Skin epidermis (tissue), 12 donors: Measurements from ENCODE around the gene PPM1M.
A peak's percentile ranks its signal among the peaks of the same experiment; 100 is the strongest.

Experiments used
- H3K27ac ChIP-seq, 21 experiments: fragments of 200-600 bp; sonication (generic) in 11 of 21; one replicate each; pipeline ENCODE4 v1.5.0; 2020; ENCODE audit warnings: mild to moderate bottlenecking in 3 of 21, inconsistent platforms in 2 of 21, moderate library complexity in 2 of 21
- H3K4me3 ChIP-seq, 7 experiments: fragments of 200-600 bp; sonication (generic) in 2 of 7; one replicate each; pipeline ENCODE4 v1.5.0; 2020; ENCODE audit warnings: inconsistent platforms in 2 of 7, mild to moderate bottlenecking in 2 of 7, moderate library complexity in 1 of 7

PPM1M gene, protein sequence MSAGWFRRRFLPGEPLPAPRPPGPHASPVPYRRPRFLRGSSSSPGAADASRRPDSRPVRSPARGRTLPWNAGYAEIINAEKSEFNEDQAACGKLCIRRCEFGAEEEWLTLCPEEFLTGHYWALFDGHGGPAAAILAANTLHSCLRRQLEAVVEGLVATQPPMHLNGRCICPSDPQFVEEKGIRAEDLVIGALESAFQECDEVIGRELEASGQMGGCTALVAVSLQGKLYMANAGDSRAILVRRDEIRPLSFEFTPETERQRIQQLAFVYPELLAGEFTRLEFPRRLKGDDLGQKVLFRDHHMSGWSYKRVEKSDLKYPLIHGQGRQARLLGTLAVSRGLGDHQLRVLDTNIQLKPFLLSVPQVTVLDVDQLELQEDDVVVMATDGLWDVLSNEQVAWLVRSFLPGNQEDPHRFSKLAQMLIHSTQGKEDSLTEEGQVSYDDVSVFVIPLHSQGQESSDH

DNA sequence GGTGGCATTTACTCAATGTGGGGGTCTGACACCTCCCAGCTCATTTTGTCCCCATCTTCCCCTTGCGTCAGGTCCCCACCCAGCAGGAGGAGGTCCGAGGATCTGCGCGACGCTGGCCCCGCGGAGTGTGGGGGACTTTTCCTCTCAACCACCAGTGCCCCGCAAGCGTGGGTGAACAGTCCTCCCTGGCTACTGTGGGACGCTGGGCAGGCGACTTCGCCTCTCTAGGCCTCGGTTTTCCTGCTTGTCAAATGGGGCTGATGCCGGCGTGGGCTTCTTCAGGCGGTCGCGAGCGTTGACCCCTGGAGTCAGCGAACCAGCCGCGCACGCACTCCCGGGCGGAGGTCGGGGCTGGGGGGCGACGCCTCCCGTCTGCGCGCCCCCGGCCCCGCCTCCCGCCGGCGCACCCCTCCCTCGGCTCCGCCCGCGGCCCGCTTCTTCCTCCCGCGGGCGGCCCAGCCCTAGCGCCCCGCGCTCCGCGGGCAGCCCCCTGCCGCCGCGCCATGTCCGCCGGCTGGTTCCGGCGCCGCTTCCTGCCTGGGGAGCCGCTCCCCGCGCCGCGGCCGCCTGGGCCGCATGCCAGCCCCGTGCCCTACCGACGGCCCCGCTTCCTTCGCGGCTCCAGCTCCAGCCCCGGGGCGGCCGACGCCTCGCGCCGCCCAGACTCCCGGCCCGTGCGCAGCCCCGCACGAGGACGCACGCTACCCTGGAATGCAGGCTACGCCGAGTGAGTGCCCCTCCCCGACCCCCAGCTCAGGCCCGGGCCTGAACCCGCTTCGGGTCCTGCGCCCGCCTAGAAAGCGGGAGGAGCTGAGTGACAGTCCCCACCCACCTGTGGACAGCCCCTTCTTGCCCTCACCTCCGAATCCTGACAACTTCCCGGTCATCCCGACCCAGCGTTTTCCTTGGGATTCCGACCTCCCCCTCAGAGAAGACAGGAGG lies at the start of gene PPM1M:
Gene PPM1M, plus strand, starts transcription at position 438 of the 942 bp plus-strand sequence. Its CDS starts 66 bp downstream, at position 504.
- H3K4me3 ChIP-seq, result peak within 1 kb of the TSS; percentile 43 to 63 (median 46)
- H3K27ac ChIP-seq, result peak within 1 kb of the TSS; percentile 13 to 98 (median 89)

DNA sequence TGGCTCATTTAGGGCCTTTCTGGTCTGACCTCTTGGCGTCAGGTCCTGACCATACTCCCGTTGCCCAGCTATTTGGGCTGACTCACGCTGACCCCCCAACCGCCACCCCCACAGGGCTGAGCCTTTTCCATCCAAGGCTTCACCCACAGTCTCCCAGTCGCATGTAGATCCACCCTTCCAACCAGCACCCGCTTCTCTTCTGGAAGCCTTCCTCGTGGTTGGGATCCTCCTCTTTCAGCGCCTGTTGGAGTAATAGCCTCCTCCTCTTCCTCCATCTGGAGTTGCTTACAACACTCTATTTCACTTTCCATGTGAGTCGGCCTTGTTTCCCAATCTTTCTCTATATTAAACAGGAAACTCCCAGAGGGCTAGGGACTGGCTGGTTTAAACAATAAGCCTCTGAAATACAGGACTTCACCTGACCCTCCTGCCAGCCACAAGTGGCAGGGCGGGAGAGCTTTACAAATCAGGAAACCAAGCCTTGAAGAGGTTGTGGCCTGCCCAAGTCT lies 49.7 kb upstream of the PPM1M start:
- Histone ChIP-seq H3K4me3 (no peak overlapping the region), H3K27ac (peak overlapping the region in 18 of 21 experiments; percentile 46 to 97 (median 92))

DNA sequence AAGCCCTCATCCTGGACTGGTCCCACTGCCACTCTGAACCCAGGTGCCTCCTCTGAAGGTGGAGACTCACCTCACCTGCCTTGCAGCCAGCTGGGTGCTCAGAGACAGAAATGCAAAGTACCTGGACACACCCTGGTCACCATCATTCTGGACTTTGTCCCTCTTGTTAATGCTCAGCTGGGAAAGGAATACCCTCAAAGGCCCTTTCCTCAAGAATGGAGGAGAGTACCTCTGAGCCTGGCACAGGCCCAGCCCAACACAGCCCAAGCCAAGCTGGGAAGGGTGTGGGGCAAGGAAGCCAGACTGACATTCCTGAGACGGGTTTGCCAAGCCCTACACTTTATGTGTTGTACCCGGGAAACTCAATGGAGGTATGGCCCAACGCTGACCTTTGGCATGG lies 48.6 kb upstream of the PPM1M start:
- peak overlapping the region in 18 of 21 experiments; percentile 60 to 97 (median 92) for H3K27ac ChIP-seq
- no peak overlapping the region for H3K4me3 ChIP-seq

DNA sequence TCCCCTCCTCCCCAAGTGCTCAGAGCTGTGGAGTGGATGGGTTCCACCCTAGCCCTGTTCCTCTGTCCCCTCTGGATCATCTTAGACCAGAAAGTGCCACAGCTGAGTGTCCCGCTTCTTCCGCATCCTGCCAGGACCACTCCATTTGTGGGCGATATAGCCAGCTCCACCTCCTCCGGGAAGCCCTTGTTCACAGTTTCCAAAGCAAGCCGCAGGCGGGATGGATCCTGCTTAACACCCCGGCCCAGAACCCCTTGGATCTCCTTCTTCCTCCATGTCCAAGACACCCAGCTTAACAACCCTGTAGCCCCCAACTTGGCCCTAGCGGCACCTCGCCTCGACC lies 48.1 kb upstream of the PPM1M start:
- H3K4me3 ChIP-seq, result peak overlapping the region; percentile 57 to 94 (median 71)

DNA sequence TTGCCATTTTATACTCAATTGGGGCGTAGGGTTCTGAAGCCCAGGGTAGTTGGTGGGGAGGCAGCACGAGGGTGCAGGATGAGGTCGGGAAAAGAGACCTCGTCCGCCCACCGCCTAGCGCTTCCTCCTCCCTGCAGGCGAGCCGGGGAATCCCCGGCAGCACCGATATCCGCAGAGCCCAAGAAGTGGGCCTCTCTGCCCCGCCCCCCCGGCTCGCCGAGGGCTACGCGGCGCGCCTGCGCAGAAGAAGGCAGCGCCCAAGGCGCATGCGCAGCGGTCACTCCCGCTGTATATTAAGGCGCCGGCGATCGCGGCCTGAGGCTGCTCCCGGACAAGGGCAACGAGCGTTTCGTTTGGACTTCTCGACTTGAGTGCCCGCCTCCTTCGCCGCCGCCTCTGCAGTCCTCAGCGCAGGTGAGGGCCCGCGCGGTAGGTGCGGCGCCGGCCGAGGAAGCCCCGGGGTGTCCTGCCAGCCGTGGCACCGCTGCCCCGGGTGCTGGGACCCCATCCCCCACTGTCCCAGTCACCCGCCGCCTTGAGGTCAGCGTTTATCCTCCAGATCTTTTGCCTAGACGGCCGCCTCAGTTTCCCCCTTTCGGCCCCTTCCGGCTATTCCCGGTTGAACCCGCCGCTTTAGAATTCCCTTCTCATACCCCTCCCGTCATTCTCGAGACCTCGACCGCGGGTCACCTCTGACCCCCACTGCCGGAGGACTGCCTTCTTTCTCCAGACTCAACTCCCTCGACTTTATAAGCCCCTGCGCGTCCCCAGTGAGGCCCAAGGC lies 47.5 kb upstream of the PPM1M start, which contains the start of gene ALAS1:
Gene ALAS1, plus strand, starts transcription at position 319 of the 784 bp plus-strand sequence. CDS start 1,082 bp downstream, outside the sequence.
- Histone ChIP-seq H3K4me3 (peak within 1 kb of the TSS; percentile 57 to 94 (median 71)), H3K27ac (peak within 1 kb of the TSS; percentile 67 to 97 (median 91))

More for the DNA sequence above, 48.1 kb upstream of the PPM1M start:
- peak overlapping the region in 19 of 21 experiments; percentile 67 to 97 (median 92) for H3K27ac ChIP-seq

DNA sequence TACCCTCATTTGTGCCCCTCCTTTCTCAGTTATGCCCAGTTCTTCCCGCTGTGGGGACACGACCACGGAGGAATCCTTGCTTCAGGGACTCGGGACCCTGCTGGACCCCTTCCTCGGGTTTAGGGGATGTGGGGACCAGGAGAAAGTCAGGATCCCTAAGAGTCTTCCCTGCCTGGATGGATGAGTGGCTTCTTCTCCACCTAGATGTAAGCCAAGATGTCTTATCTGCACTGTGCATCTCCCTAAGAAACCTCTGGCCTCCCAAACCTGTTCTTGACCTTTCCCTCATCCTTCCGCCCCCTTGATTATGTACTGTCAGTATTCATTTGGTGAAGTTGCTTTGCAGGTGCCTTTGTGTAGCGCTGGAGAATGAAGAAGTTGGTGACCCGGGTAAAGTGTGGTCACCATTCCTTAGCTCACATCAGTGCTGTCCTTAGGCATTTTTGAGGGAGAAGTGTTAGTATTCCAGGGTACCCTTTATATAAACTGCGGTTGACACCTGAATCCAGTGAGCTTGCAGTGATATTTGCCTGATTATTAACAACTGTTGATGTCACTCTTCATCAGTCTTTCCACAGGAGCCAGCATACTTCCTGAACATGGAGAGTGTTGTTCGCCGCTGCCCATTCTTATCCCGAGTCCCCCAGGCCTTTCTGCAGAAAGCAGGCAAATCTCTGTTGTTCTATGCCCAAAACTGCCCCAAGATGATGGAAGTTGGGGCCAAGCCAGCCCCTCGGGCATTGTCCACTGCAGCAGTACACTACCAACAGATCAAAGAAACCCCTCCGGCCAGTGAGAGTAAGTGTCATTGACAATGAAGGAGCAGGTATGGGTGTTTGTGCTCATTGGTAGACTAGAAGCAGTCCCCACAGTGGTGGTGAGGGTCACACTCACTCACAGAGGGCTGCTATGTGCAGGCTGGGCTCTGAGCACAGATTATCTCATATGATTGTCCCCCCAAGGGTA lies 46.6 kb upstream of the PPM1M start:
- Histone ChIP-seq H3K4me3 (peak overlapping the region; percentile 57 to 94 (median 71)), H3K27ac (peak overlapping the region; percentile 67 to 97 (median 91))

DNA sequence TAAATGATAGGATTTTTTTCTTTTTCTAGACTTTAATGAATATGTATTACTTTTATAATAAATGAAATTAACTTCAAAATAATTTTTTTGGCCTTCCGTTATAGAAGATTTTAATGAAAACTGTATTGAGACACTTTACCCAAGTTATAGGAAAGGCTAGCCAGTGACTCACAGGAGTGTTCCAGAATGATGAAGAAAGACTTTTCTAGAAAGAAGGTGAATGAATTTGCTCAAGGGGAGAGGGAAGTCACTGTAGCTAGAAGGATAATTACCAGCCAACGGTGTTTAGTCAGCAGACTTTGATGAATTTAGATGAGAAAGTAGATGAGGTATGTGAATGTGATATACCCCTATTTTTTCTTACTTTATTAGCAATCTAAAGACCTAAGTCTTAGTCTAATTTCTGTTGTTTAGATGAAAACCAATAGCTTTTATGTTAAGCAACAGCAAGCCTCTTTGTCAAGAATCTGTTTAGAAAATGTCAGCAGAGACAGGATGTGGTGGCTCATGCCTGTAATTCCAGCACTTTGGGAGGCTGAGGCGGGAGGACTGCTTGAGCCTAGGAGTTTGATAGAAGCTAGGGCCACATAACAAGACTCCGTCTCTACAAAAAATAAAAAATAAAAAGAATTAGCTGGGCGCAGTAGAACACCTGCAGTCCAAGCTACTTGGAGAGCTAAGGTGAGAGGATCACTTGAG lies 44.4 kb upstream of the PPM1M start:
- H3K27ac ChIP-seq, result peak overlapping the region in 1 of 21 experiments; percentile 11
- no peak overlapping the region for H3K4me3 ChIP-seq

DNA sequence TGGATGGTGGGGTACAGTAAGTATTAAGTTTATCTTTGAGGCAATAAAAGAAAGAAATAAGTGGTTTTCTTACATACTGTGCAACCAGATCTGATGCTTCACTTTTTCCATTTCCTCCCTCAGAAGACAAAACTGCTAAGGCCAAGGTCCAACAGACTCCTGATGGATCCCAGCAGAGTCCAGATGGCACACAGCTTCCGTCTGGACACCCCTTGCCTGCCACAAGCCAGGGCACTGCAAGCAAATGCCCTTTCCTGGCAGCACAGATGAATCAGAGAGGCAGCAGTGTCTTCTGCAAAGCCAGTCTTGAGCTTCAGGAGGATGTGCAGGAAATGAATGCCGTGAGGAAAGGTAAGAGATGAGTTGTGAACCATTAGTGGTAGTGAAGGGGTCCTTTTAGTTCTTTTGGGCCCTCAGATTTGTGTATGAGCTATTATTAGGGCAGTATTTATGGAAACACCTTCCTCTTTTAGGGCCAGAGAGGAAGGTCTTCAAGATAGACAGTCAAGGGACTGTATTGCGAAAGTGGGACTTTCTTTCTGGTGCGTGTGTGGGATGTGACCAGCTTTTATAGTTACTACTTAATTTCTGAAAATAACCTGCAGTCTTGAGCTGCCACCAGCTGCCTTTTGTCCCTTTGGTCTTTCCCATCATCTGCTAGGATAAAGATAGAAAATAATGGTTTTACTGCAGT lies 43.0 kb upstream of the PPM1M start:
- Histone ChIP-seq H3K27ac (peak overlapping the region in 5 of 21 experiments; percentile 7 to 28 (median 19)), H3K4me3 (no peak overlapping the region)

DNA sequence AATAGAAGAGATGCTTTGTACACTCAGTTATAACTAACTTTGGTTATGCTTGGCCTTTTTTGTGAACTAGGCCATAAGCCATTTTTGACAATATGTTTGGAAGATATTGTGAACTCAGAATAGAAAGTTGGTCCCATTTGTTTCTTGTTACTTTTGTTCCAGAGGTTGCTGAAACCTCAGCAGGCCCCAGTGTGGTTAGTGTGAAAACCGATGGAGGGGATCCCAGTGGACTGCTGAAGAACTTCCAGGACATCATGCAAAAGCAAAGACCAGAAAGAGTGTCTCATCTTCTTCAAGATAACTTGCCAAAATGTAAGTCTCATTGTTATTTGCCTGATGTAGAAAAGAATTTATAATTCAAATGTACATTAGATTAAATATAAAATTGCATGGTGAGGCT lies 41.9 kb upstream of the PPM1M start:
- Histone ChIP-seq H3K27ac (peak overlapping the region in 1 of 21 experiments; percentile 15), H3K4me3 (no peak overlapping the region)

DNA sequence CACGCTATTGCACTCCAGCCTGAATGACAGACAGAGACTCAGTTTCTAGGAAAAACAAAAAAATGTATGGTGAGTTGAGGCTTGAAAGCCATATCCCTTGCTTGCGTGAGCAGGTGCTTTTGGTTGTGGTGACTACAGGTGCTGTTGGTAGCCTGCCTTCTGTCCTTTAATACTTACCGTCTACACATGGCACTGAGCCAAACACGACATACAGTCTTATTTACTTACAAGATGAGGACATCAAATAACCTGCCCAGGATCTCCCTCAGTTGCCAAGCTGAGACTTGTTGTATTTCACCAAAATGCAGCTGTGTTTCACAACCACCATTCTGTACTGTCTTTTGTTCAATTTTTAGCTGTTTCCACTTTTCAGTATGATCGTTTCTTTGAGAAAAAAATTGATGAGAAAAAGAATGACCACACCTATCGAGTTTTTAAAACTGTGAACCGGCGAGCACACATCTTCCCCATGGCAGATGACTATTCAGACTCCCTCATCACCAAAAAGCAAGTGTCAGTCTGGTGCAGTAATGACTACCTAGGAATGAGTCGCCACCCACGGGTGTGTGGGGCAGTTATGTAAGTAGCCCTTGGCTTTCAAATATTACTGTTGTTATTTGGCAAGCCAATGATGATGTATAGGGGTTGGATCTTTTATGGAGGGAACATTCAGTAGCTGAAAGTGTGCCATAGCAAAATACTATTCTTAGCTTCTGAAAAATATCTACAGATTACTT lies 41.1 kb upstream of the PPM1M start:
- Histone ChIP-seq H3K4me3 (no peak overlapping the region), H3K27ac (peak overlapping the region in 1 of 21 experiments; percentile 15)

DNA sequence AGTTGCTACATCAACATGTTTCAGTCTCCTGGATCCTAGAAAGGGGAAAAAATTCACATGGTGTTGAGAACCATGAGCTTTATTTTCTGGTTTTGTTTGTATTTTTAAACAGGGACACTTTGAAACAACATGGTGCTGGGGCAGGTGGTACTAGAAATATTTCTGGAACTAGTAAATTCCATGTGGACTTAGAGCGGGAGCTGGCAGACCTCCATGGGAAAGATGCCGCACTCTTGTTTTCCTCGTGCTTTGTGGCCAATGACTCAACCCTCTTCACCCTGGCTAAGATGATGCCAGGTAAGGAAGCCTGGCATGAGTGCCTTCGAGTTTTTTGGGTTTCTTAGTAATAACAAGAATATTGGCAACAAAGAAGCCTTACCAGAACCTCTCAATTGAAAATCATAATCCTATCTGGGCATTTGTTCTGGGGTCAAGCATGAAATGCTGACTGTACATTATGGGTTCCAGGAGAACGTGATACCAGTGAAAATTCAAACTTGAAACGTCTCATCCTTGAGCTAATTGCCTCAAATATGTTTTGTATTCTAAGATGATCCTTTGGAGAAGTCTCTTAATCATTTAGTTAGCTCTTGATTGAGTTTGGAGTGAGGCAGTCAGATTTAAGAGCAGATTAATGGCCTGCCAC lies 39.7 kb upstream of the PPM1M start:
- Histone ChIP-seq H3K27ac (no peak overlapping the region), H3K4me3 (no peak overlapping the region)

DNA sequence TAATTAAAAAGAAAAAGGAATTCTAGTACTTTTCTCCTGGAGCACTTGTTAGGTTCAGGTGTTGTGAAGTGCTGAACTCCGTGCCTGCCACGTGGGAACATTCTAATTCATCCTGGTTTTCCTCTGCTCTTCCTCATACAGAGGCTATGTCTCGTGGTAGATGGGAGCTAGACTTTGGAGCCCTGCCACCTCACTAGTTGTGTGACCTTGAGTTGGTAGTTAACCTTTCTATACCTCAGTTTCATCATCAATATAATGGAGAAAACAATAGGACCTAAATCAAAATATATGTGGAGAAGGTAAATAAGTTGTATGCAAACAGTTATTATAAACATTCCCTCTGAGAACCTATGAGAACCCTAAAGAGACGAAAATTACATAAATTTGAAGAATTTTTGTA lies 37.0 kb upstream of the PPM1M start:
- H3K27ac ChIP-seq, result peak overlapping the region in 1 of 21 experiments; percentile 29

DNA sequence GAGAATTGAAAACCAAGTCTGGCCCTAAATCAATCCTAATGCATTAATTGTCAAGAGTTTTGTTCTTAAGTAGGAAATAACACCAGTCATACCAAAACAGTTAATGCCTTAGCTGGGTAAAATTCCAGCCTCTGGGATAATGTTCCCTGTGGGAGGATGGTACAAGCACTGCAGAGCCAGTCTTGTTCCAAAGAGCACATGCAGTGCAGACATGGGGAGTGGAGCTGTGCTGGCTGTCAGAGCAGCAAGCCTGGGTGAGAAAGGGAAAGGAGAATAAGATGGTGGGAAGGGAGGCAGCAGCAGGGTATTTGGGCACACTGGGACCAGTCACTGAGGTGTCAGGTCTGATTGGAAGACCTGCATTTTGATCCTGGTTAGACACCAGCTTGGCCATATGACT lies 35.5 kb upstream of the PPM1M start:
- Histone ChIP-seq H3K27ac (no peak overlapping the region), H3K4me3 (no peak overlapping the region)

More for the DNA sequence above, 37.0 kb upstream of the PPM1M start:
- no peak overlapping the region for H3K4me3 ChIP-seq

DNA sequence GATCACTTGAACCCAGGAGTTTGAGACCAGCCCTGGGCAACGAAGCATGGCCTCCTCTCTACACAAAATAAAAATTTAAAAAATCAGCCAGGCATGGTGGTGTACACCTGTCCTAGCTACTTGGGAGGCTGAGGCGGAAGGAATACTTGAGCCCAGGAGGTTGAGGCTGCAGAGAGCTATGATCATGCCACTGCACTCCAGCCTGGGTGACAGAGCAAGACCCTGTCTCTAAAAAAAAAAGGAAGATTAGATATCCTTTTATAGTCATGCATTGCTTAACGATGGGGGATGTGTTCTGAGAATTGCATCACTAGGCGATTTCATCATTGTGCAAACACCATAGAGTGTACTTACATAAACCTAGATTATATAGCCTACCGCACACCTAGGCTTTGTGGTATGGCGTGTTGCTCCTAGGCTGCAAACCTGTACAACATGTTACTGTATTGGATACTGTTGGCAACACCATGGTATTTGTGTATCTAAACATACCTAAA lies 35.0 kb upstream of the PPM1M start:
- Histone ChIP-seq H3K4me3 (no peak overlapping the region), H3K27ac (no peak overlapping the region)

DNA sequence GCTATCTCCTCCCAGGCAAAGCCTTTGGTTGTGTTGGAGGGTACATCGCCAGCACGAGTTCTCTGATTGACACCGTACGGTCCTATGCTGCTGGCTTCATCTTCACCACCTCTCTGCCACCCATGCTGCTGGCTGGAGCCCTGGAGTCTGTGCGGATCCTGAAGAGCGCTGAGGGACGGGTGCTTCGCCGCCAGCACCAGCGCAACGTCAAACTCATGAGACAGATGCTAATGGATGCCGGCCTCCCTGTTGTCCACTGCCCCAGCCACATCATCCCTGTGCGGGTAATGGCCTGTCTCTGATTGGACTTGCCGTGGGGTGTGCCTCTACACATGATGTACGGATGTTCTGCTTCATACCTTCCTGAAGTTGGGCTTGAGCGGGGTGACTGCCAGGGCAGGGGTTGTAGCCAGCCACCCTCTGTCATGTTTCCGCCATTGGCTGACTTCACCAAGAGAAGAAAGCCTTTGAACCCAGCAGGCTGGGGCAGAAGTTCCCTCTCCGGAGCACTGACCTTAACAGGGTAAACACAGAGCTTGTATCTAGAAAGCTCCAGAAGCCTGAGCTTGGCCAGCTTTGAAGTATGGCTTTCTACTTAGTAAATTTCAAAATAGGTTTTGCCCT lies 34.2 kb upstream of the PPM1M start:
- no peak overlapping the region for H3K27ac ChIP-seq
- no peak overlapping the region for H3K4me3 ChIP-seq
